CD4-positive, alpha-beta T cell treated with Interleukin-15 for 4 hours (primary cell): ENCODE measurements around the gene FIBCD1.
A peak's percentile ranks its signal among the peaks of the same experiment; 100 is the strongest.

Source experiments
- DNase-seq: peaks from one replicate; pipeline ENCODE4 v3.0.0-alpha.2; 2020; ENCODE audit warnings: low spot score

FIBCD1 gene

GRCh38 chr9:130952065-130952762 is 13.2 kb upstream of the FIBCD1 start:
- no peak for DNase-seq

GRCh38 chr9:130950039-130950311 is 10.9 kb upstream of the FIBCD1 start:
- no peak for DNase-seq

GRCh38 chr9:130949188-130950038 is 10.4 kb upstream of the FIBCD1 start:
- no peak for DNase-seq

GRCh38 chr9:130948266-130948665 is 9.2 kb upstream of the FIBCD1 start:
- no peak for DNase-seq

- DNase-seq = no peak
Observed at GRCh38 chr9:130947618-130948140, 8.6 kb upstream of the FIBCD1 start.

GRCh38 chr9:130946766-130947617 is 7.9 kb upstream of the FIBCD1 start:
- no peak for DNase-seq

GRCh38 chr9:130945173-130945572 is 6.1 kb upstream of the FIBCD1 start:
- no peak for DNase-seq

GRCh38 chr9:130944510-130945058 is 5.5 kb upstream of the FIBCD1 start:
- no peak for DNase-seq

- no peak for DNase-seq
Observed at GRCh38 chr9:130943777-130944176, 4.7 kb upstream of the FIBCD1 start.

GRCh38 chr9:130943221-130943620 is 4.2 kb upstream of the FIBCD1 start:
- DNase-seq = no peak

- no peak for DNase-seq
Observed at GRCh38 chr9:130942679-130943078, 3.6 kb upstream of the FIBCD1 start.

GRCh38 chr9:130942084-130942483 is 3.0 kb upstream of the FIBCD1 start:
- no peak for DNase-seq

- peak; percentile 68 for DNase-seq
Observed at GRCh38 chr9:130940693-130941576, 1.9 kb upstream of the FIBCD1 start.

- DNase-seq = no peak
Observed at GRCh38 chr9:130940027-130940549, 1.0 kb upstream of the FIBCD1 start.

GRCh38 chr9:130939405-130940026 is 469 bp upstream of the FIBCD1 start:
- no peak for DNase-seq

- no peak for DNase-seq
Observed at GRCh38 chr9:130938184-130938651, 829 bp downstream of the FIBCD1 start.

GRCh38 chr9:130937146-130938076 is 1.6 kb downstream of the FIBCD1 start:
- no peak for DNase-seq

GRCh38 chr9:130936285-130937117 is 2.5 kb downstream of the FIBCD1 start:
- DNase-seq = no peak
